Measurements from ENCODE around the gene ARPC2.

The ARPC2 gene

GRCh38 chr2:218276986-218277755 lies 60.2 kb downstream of the ARPC2 start:
- DNase-seq: no peak
- no peaks in the 10 kb centered on the region for H3K9me3 ChIP-seq (ENCODE audit: control extremely low read depth in 1 of 5, control insufficient read depth in 4 of 5, insufficient read depth in 2 of 5, low read depth in 1 of 5, low read length in 4 of 5)
- no peak overlapping the region for H3K27ac ChIP-seq (ENCODE audit: insufficient read depth in 1 of 2, low read depth in 1 of 2, low read length in 2 of 2, poor library complexity in 1 of 2, severe bottlenecking in 2 of 2)
- H3K27me3 ChIP-seq (replicated peaks in 2 of 5; ENCODE audit: control insufficient read depth in 4 of 5, insufficient read depth in 5 of 5, low read length in 4 of 5): no peaks in the 10 kb centered on the region
- ChIA-PET POLR2A (interaction anchor here (1.3 kb wide), 1 partner anchor 10 kb away, joined by 3 read pairs; no protein-coding TSS in a partner anchor), CTCF (interaction anchor here (0.9 to 11.2 kb wide), 4 partner anchors 13 to 176 kb away, joined by 3 to 383 read pairs (median 76); partner anchors contain the start of genes CATIP and TMBIM1)
- no peak overlapping the region for H3K4me3 ChIP-seq (ENCODE audit: control insufficient read depth in 1 of 7, extremely low read depth in 1 of 7, insufficient read depth in 4 of 7, low read depth in 2 of 7, low read length in 6 of 7)
- peaks cover 17 to 85% (median 80%) of the 10 kb centered on the region in 4 experiments for H3K36me3 ChIP-seq (ENCODE audit: control insufficient read depth in 4 of 4, insufficient read depth in 4 of 4, low read length in 3 of 4)
- H3K4me1 ChIP-seq (ENCODE audit: control extremely low read depth in 1 of 4, control insufficient read depth in 4 of 4, insufficient read depth in 4 of 4, low read length in 3 of 4): peaks cover 0 to 8% (median 5%) of the 10 kb centered on the region in 4 experiments
- 96% methylated on average over 10 of the region's 12 CpGs for WGBS (ENCODE audit: insufficient coverage)

- H3K36me3 ChIP-seq (ENCODE audit: control insufficient read depth in 4 of 4, insufficient read depth in 4 of 4, low read length in 3 of 4): peaks cover 17 to 92% (median 82%) of the 10 kb centered on the region in 4 experiments
- H3K4me1 ChIP-seq (ENCODE audit: control extremely low read depth in 1 of 4, control insufficient read depth in 4 of 4, insufficient read depth in 4 of 4, low read length in 3 of 4): peaks cover 0 to 1% (median under 1%) of the 10 kb centered on the region in 4 experiments
- H3K27ac ChIP-seq (ENCODE audit: insufficient read depth in 1 of 2, low read depth in 1 of 2, low read length in 2 of 2, poor library complexity in 1 of 2, severe bottlenecking in 2 of 2): no peak overlapping the region
- ChIA-PET CTCF (interaction anchor here (11.2 kb wide), 1 partner anchor 13 kb away, joined by 383 read pairs; the partner anchor contains the start of gene TMBIM1), POLR2A (interaction anchor here (1.3 kb wide), 1 partner anchor 9 kb away, joined by 3 read pairs; no protein-coding TSS in a partner anchor)
- no peak overlapping the region for H3K4me3 ChIP-seq (ENCODE audit: control insufficient read depth in 1 of 7, extremely low read depth in 1 of 7, insufficient read depth in 4 of 7, low read depth in 2 of 7, low read length in 6 of 7)
- WGBS (ENCODE audit: insufficient coverage): 99% methylated on average over 7 of the region's 7 CpGs
- no peaks in the 10 kb centered on the region for H3K27me3 ChIP-seq (replicated peaks in 2 of 5; ENCODE audit: control insufficient read depth in 4 of 5, insufficient read depth in 5 of 5, low read length in 4 of 5)
- H3K9me3 ChIP-seq (ENCODE audit: control extremely low read depth in 1 of 5, control insufficient read depth in 4 of 5, insufficient read depth in 2 of 5, low read depth in 1 of 5, low read length in 4 of 5): no peaks in the 10 kb centered on the region
- no peak for DNase-seq
Measured at GRCh38 chr2:218277921-218278320, 60.9 kb downstream of the ARPC2 start.

- CTCF ChIA-PET: interaction anchor here (1.4 to 11.2 kb wide), 2 partner anchors 12 to 123 kb away, joined by 3 to 383 read pairs; partner anchors contain the start of gene TMBIM1
- WGBS (ENCODE audit: insufficient coverage): 96% methylated on average over 15 of the region's 16 CpGs
Measured at GRCh38 chr2:218278531-218279360, 61.8 kb downstream of the ARPC2 start.

GRCh38 chr2:218280260-218280870 lies 63.4 kb downstream of the ARPC2 start:
- POLR2A ChIA-PET: no interaction called here
- Histone ChIP-seq H3K4me1 (ENCODE audit: control extremely low read depth in 1 of 4, control insufficient read depth in 4 of 4, insufficient read depth in 4 of 4, low read length in 3 of 4) (peaks cover 0 to 16% (median 10%) of the 10 kb centered on the region in 4 experiments), H3K27ac (ENCODE audit: insufficient read depth in 1 of 2, low read depth in 1 of 2, low read length in 2 of 2, poor library complexity in 1 of 2, severe bottlenecking in 2 of 2) (no peak overlapping the region), H3K4me3 (ENCODE audit: control insufficient read depth in 1 of 7, extremely low read depth in 1 of 7, insufficient read depth in 4 of 7, low read depth in 2 of 7, low read length in 6 of 7) (no peak overlapping the region), H3K9me3 (ENCODE audit: control extremely low read depth in 1 of 5, control insufficient read depth in 4 of 5, insufficient read depth in 2 of 5, low read depth in 1 of 5, low read length in 4 of 5) (no peaks in the 10 kb centered on the region), H3K27me3 (replicated peaks in 2 of 5; ENCODE audit: control insufficient read depth in 4 of 5, insufficient read depth in 5 of 5, low read length in 4 of 5) (no peaks in the 10 kb centered on the region), H3K36me3 (ENCODE audit: control insufficient read depth in 4 of 4, insufficient read depth in 4 of 4, low read length in 3 of 4) (peaks cover 18 to 89% (median 66%) of the 10 kb centered on the region in 4 experiments)
- WGBS (ENCODE audit: insufficient coverage): 99% methylated on average over 11 of the region's 14 CpGs
- DNase-seq: no peak
- CTCF ChIA-PET: interaction anchor here (1.1 to 20.2 kb wide), 5 partner anchors 5 to 121 kb away, joined by 3 to 383 read pairs (median 5); partner anchors contain the start of genes AAMP, PNKD and TMBIM1

More at GRCh38 chr2:218278531-218279360, 61.8 kb downstream of the ARPC2 start:
- POLR2A ChIA-PET: interaction anchor here (1.3 kb wide), 1 partner anchor 8 kb away, joined by 3 read pairs; no protein-coding TSS in a partner anchor
- Histone ChIP-seq H3K4me1 (ENCODE audit: control extremely low read depth in 1 of 4, control insufficient read depth in 4 of 4, insufficient read depth in 4 of 4, low read length in 3 of 4) (peaks cover 0 to 3% (median 1%) of the 10 kb centered on the region in 4 experiments), H3K9me3 (ENCODE audit: control extremely low read depth in 1 of 5, control insufficient read depth in 4 of 5, insufficient read depth in 2 of 5, low read depth in 1 of 5, low read length in 4 of 5) (no peaks in the 10 kb centered on the region), H3K27ac (ENCODE audit: insufficient read depth in 1 of 2, low read depth in 1 of 2, low read length in 2 of 2, poor library complexity in 1 of 2, severe bottlenecking in 2 of 2) (no peak overlapping the region), H3K4me3 (ENCODE audit: control insufficient read depth in 1 of 7, extremely low read depth in 1 of 7, insufficient read depth in 4 of 7, low read depth in 2 of 7, low read length in 6 of 7) (no peak overlapping the region), H3K36me3 (ENCODE audit: control insufficient read depth in 4 of 4, insufficient read depth in 4 of 4, low read length in 3 of 4) (peaks cover 18 to 96% (median 82%) of the 10 kb centered on the region in 4 experiments), H3K27me3 (replicated peaks in 2 of 5; ENCODE audit: control insufficient read depth in 4 of 5, insufficient read depth in 5 of 5, low read length in 4 of 5) (no peaks in the 10 kb centered on the region)
- DNase-seq: no peak

GRCh38 chr2:218281449-218281848 lies 64.5 kb downstream of the ARPC2 start:
- CTCF ChIA-PET: interaction anchor here (20.2 kb wide), 1 partner anchor 7 kb away, joined by 383 read pairs; the partner anchor contains the start of genes AAMP and PNKD

GRCh38 chr2:218282173-218282991 lies 65.4 kb downstream of the ARPC2 start:
- CTCF ChIA-PET: interaction anchor here (1.0 to 20.2 kb wide), 2 partner anchors 7 to 74 kb away, joined by 3 to 383 read pairs; partner anchors contain the start of genes AAMP, CATIP and PNKD

More at GRCh38 chr2:218281449-218281848, 64.5 kb downstream of the ARPC2 start:
- 63% methylated on average over 2 of the region's 3 CpGs for WGBS (ENCODE audit: insufficient coverage)
- Histone ChIP-seq H3K4me1 (ENCODE audit: control extremely low read depth in 1 of 4, control insufficient read depth in 4 of 4, insufficient read depth in 4 of 4, low read length in 3 of 4) (peaks cover 10 to 27% (median 21%) of the 10 kb centered on the region in 4 experiments), H3K4me3 (ENCODE audit: control insufficient read depth in 1 of 7, extremely low read depth in 1 of 7, insufficient read depth in 4 of 7, low read depth in 2 of 7, low read length in 6 of 7) (no peak overlapping the region), H3K27me3 (replicated peaks in 2 of 5; ENCODE audit: control insufficient read depth in 4 of 5, insufficient read depth in 5 of 5, low read length in 4 of 5) (no peaks in the 10 kb centered on the region), H3K9me3 (ENCODE audit: control extremely low read depth in 1 of 5, control insufficient read depth in 4 of 5, insufficient read depth in 2 of 5, low read depth in 1 of 5, low read length in 4 of 5) (no peaks in the 10 kb centered on the region), H3K27ac (ENCODE audit: insufficient read depth in 1 of 2, low read depth in 1 of 2, low read length in 2 of 2, poor library complexity in 1 of 2, severe bottlenecking in 2 of 2) (no peak overlapping the region), H3K36me3 (ENCODE audit: control insufficient read depth in 4 of 4, insufficient read depth in 4 of 4, low read length in 3 of 4) (peaks cover 18 to 82% (median 56%) of the 10 kb centered on the region in 4 experiments)
- no peak for DNase-seq
- POLR2A ChIA-PET: interaction anchor here (1.0 kb wide), 1 partner anchor 9 kb away, joined by 4 read pairs; no protein-coding TSS in a partner anchor

More at GRCh38 chr2:218282173-218282991, 65.4 kb downstream of the ARPC2 start:
- H3K27ac ChIP-seq (ENCODE audit: insufficient read depth in 1 of 2, low read depth in 1 of 2, low read length in 2 of 2, poor library complexity in 1 of 2, severe bottlenecking in 2 of 2): peak overlapping the region in 1 of 2 experiments; percentile 50
- no peaks in the 10 kb centered on the region for H3K27me3 ChIP-seq (replicated peaks in 2 of 5; ENCODE audit: control insufficient read depth in 4 of 5, insufficient read depth in 5 of 5, low read length in 4 of 5)
- no peak for DNase-seq
- POLR2A ChIA-PET: no interaction called here
- H3K36me3 ChIP-seq (ENCODE audit: control insufficient read depth in 4 of 4, insufficient read depth in 4 of 4, low read length in 3 of 4): peaks cover 16 to 72% (median 46%) of the 10 kb centered on the region in 4 experiments
- WGBS (ENCODE audit: insufficient coverage): 93% methylated on average over 15 of the region's 17 CpGs
- no peaks in the 10 kb centered on the region for H3K9me3 ChIP-seq (ENCODE audit: control extremely low read depth in 1 of 5, control insufficient read depth in 4 of 5, insufficient read depth in 2 of 5, low read depth in 1 of 5, low read length in 4 of 5)
- H3K4me1 ChIP-seq (ENCODE audit: control extremely low read depth in 1 of 4, control insufficient read depth in 4 of 4, insufficient read depth in 4 of 4, low read length in 3 of 4): peaks cover 11 to 36% (median 30%) of the 10 kb centered on the region in 4 experiments
- no peak overlapping the region for H3K4me3 ChIP-seq (ENCODE audit: control insufficient read depth in 1 of 7, extremely low read depth in 1 of 7, insufficient read depth in 4 of 7, low read depth in 2 of 7, low read length in 6 of 7)
